Esophagus squamous epithelium (tissue), 5 donors: ENCODE results near the gene OR9A4. TPM values are rescaled to one million over a fixed set of nuclear protein-coding genes. Genes with fewer than 3 reads are reported as not detected.
"Not testable (repeated sequence)": the region's sequence is repeated elsewhere in the genome, so short reads cannot be mapped to it uniquely, and the experiment has no call there.

ENCODE experiments used
- DNase-seq: peaks from one replicate; lab custom pipeline; 2025; lab: John Stamatoyannopoulos, UW
- H3K27ac ChIP-seq, 4 donors: fragments of 200-600 bp; sonication (generic); one replicate each; pipeline ENCODE4 v1.5.1; 2016 to 2019; ENCODE audit warnings: mild to moderate bottlenecking in 1 of 4
- H3K27me3 ChIP-seq, 4 donors: fragments of 200-600 bp; sonication (generic); 1 replicate in 3 of 4; 2 replicates in 1 of 4; pipeline versions ENCODE4 v1.5.1 to v1.6.0; 2017 to 2021; ENCODE audit warnings: antibody characterized with exemption in 1 of 4
- H3K36me3 ChIP-seq, 3 donors: fragments of 200-600 bp; sonication (generic); one replicate each; pipeline ENCODE4 v1.5.1; 2016 to 2019
- H3K4me1 ChIP-seq, 3 donors: fragments of 200-600 bp; sonication (generic); one replicate each; pipeline ENCODE4 v1.5.1; 2017 to 2019
- H3K4me3 ChIP-seq, 4 donors: fragments of 200-600 bp; sonication (generic); 1 replicate in 3 of 4; 2 replicates in 1 of 4; pipeline ENCODE4 v1.5.1; 2016 to 2019; ENCODE audit warnings: mild to moderate bottlenecking in 2 of 4, moderate library complexity in 1 of 4
- H3K9me3 ChIP-seq, 3 donors: fragments of 200-600 bp; sonication (generic); one replicate each; pipeline ENCODE4 v1.5.1; 2016 to 2019
- POLR2A ChIP-seq, 4 donors: fragments of 450-650 bp; IDR thresholded peaks; one replicate each; pipeline ENCODE4 v1.6.1; 2017; ENCODE audit warnings: antibody characterized with exemption in 4 of 4, mild to moderate bottlenecking in 4 of 4, moderate library complexity in 3 of 4
- WGBS, 2 donors: methylation state at CpG; one replicate each; pipeline ENCODE4 v1.1.5; 2018; 5-methylcytosine and 5-hydroxymethylcytosine counted together
- intact Hi-C: fragments of 100-400 bp; cut with DNase I; formaldehyde crosslinking; loops from one replicate; pipeline ENCODE4 v1.15.0; 2022
- total RNA-seq, 4 donors: library from RNA; depleted of rRNA; stranded (reverse); fragments of >200 nt; gene quantifications; one replicate each; pipeline ENCODE4 v1.1.0, GENCODE V29; 2016
- TF ChIP-seq, protein P1 (sequence below), 6 experiments: fragments of 450-650 bp in 4 of 6; fragments of 200-600 bp in 2 of 6; sonication (generic) in 2 of 6; IDR thresholded peaks; one replicate each; pipeline ENCODE4 v1.5.1; 2016 to 2019; ENCODE audit warnings: antibody characterized with exemption in 6 of 6, mild to moderate bottlenecking in 4 of 6, moderate library complexity in 4 of 6
- donor health status: DM: yes; HTN: yes; CAD: no.

The OR9A4 gene
- total RNA-seq, 4 donors from 2014 or later: not detected

GRCh38 chr7:141891336-141891735 is 24.9 kb upstream of the OR9A4 start:
- Histone ChIP-seq H3K4me3 (no peak overlapping the region), H3K27me3 (no peaks in the 10 kb centered on the region), H3K4me1 (no peaks in the 10 kb centered on the region), H3K27ac (no peak overlapping the region), H3K9me3 (no peaks in the 10 kb centered on the region), H3K36me3 (no peaks in the 10 kb centered on the region)
- WGBS, 2 donors: 50 to 52% methylated on average over 3 of the region's 3 CpGs
- intact Hi-C loops: no loop called here
- no peak for DNase-seq
- TF ChIP-seq, protein P1, sequence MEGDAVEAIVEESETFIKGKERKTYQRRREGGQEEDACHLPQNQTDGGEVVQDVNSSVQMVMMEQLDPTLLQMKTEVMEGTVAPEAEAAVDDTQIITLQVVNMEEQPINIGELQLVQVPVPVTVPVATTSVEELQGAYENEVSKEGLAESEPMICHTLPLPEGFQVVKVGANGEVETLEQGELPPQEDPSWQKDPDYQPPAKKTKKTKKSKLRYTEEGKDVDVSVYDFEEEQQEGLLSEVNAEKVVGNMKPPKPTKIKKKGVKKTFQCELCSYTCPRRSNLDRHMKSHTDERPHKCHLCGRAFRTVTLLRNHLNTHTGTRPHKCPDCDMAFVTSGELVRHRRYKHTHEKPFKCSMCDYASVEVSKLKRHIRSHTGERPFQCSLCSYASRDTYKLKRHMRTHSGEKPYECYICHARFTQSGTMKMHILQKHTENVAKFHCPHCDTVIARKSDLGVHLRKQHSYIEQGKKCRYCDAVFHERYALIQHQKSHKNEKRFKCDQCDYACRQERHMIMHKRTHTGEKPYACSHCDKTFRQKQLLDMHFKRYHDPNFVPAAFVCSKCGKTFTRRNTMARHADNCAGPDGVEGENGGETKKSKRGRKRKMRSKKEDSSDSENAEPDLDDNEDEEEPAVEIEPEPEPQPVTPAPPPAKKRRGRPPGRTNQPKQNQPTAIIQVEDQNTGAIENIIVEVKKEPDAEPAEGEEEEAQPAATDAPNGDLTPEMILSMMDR (IDR thresholded peaks at IDR 0.05): no peak
- TF ChIP-seq POLR2A (IDR thresholded peaks at IDR 0.05): no peak

GRCh38 chr7:141899366-141899765 is 16.8 kb upstream of the OR9A4 start:
- intact Hi-C loops, H3K4me3 ChIP-seq, H3K27me3 ChIP-seq, DNase-seq, H3K36me3 ChIP-seq, H3K27ac ChIP-seq, H3K4me1 ChIP-seq: not testable (repeated sequence)
- H3K9me3 ChIP-seq: peaks cover 0 to 10% (median 0%) of the 10 kb centered on the region in 3 donors
- WGBS, 2 donors: 81 to 82% methylated on average over 3 of the region's 3 CpGs

DNA sequence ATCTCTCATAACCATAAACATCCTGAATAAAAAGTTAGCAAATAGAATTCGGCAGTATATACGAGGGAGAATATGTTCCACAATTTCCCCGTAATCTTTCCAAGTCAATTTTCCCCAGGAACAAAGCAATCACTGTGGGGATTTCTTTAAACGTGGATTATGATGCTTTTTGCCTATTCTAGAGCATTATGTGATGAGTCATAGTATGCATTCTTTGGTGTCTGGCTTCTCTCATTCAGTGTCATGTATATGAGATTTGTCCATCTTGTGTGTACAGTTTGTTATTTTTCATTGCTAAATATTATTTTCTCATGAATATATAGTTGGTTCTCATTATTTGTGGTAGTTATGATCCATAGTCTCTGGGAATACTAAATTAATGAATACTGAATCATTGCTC is 9.9 kb upstream of the OR9A4 start:
- no peak overlapping the region for H3K27ac ChIP-seq
- 61 to 65% methylated on average over 4 of the region's 4 CpGs for WGBS, 2 donors
- H3K9me3 ChIP-seq: no peaks in the 10 kb centered on the region
- H3K4me1 ChIP-seq: no peaks in the 10 kb centered on the region
- H3K36me3 ChIP-seq: no peaks in the 10 kb centered on the region
- H3K4me3 ChIP-seq: no peak overlapping the region
- no peak for DNase-seq
- no peak for TF ChIP-seq POLR2A (IDR thresholded peaks at IDR 0.05)
- TF ChIP-seq, protein P1 (IDR thresholded peaks at IDR 0.05): no peak
- H3K27me3 ChIP-seq: no peaks in the 10 kb centered on the region
- intact Hi-C loops: no loop called here

DNA sequence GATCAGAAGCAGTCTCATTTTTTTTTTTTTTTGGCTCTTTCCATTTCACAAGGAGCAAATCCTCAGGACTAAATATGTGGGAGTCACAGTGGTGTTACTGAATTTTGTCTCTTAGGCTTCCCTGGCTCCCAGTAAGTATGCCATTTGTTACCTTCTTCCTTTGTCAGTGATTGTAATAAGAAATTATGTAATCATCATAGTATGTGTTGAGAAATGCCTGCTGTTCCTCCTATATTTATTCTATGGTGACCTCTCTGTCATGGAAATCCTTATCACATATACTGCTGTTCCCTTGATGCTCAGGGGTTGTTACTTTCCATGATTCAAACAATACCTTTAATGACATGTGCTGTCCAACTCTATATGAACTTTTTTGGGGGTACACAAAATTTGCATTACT is 4.8 kb upstream of the OR9A4 start:
- TF ChIP-seq, protein P1 (IDR thresholded peaks at IDR 0.05): no peak
- TF ChIP-seq POLR2A (IDR thresholded peaks at IDR 0.05): no peak

GRCh38 chr7:141915565-141915964 is 634 bp upstream of the OR9A4 start:
- intact Hi-C loops: no loop called here
- Histone ChIP-seq H3K4me1 (no peaks in the 10 kb centered on the region), H3K36me3 (no peaks in the 10 kb centered on the region), H3K9me3 (no peaks in the 10 kb centered on the region), H3K27me3 (no peaks in the 10 kb centered on the region), H3K4me3 (no peak overlapping the region), H3K27ac (no peak overlapping the region)
- no peak for TF ChIP-seq POLR2A (IDR thresholded peaks at IDR 0.05)
- TF ChIP-seq, protein P1 (IDR thresholded peaks at IDR 0.05): no peak
- no peak for DNase-seq
- 44 to 50% methylated on average over 2 of the region's 2 CpGs for WGBS, 2 donors

More for the DNA sequence above, 4.8 kb upstream of the OR9A4 start:
- H3K9me3 ChIP-seq: no peaks in the 10 kb centered on the region
- H3K36me3 ChIP-seq: no peaks in the 10 kb centered on the region
- H3K27ac ChIP-seq: no peak overlapping the region
- no peaks in the 10 kb centered on the region for H3K27me3 ChIP-seq
- H3K4me1 ChIP-seq: no peaks in the 10 kb centered on the region
- intact Hi-C loops: no loop called here
- no peak for DNase-seq
- H3K4me3 ChIP-seq: no peak overlapping the region

GRCh38 chr7:141920281-141920680 is 4.1 kb downstream of the OR9A4 start:
- intact Hi-C loops: no loop called here
- Histone ChIP-seq H3K36me3 (no peaks in the 10 kb centered on the region), H3K27me3 (no peaks in the 10 kb centered on the region), H3K27ac (no peak overlapping the region), H3K9me3 (no peaks in the 10 kb centered on the region), H3K4me1 (no peaks in the 10 kb centered on the region), H3K4me3 (no peak overlapping the region)
- TF ChIP-seq, protein P1 (IDR thresholded peaks at IDR 0.05): no peak
- no peak for TF ChIP-seq POLR2A (IDR thresholded peaks at IDR 0.05)
- DNase-seq: no peak
- WGBS, 2 donors: 68 to 75% methylated on average over 1 of the region's 1 CpG
